Pulmonary artery endothelial cell (primary cell): Measurements from ENCODE around the gene SYNE2. TPM values are rescaled to one million over a fixed set of nuclear protein-coding genes. Genes with fewer than 3 reads are reported as not detected.
A peak's percentile ranks its signal among the peaks of the same experiment; 100 is the strongest.

Source experiments
- DNase-seq: peaks from one replicate; pipeline ENCODE4 v3.0.0-alpha.2; 2011; ENCODE audit warnings: low read depth, low spot score
- total RNA-seq: library from RNA; depleted of rRNA; stranded (reverse); fragments of >200 nt; gene quantifications from 2 replicates; pipeline ENCODE4 v1.2.3, GENCODE V29; 2014

The SYNE2 gene
- total RNA-seq, 1 donor from 2014 or later, result 24.9 TPM

DNA sequence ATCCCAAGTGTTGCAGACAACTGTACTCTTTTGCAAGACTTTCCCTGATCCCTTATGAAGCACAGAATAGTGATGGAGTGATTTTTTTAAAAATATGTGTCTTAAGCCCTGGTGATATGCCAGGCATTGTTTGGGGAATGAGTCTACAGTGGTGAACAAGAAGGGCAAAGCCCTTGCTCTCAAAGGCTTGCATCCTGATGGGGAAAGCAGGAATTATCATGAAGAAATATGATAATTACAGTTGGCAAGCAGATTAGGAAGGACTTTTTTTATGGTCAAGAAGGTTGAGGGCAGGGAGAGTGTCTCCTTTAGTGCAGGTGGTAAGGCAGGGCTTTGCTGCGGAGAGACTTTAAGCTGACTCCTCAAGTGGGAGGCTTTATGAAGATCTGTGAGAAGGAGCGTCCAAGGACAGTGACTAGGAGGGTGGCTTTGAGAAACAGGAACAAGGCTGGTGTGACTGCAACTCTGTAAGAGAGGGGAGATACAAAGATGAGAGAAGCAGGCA is 100.2 kb downstream of the SYNE2 start:
- peak; percentile 30 for DNase-seq

DNA sequence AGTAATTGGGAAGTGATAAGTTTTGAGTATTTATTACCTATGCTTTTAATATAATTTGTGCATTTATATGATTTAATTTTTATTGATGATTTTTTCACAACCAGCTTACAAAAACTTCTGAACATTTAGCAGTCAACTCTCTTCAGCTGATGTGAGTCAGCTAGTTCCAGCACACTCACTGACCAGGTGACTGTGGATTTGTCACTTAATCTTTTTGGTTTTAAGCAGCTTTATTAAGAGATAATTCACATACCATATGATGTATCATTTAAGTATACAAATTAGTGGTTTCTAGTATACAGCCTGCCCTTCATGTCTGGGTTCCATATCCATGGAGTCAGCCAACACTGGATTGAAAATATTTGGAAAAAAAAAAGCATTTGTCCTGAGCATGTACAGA is 103.5 kb downstream of the SYNE2 start:
- no peak for DNase-seq

DNA sequence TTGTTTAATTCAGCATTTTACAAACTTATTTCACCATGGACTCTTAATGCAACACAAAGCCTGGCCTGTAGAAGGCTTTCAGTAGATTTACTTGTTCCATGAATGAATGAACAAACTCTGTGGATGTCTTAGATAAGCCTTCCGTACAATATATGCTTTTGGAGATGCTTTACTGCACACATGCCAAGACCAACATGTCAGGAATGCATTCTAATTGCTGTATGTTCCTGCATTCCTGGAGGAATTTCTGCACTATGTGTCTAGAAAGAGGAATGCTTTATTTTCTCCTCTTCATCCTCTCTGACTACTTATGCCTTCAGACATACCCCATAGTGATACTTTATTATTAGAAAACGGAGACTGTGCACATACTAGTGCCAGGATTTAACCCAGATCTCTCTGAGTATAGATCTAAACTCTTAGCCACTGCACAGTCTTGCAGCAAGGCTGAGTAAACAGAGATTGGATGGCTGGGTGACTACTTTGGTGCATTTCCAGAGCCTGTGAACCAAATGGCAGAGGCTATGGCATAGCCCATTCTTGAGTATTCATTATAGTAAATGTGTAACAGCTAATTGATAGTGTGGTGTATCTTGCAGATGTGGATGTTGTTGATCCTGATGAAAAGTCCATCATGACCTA is 108.2 kb downstream of the SYNE2 start:
- no peak for DNase-seq

DNA sequence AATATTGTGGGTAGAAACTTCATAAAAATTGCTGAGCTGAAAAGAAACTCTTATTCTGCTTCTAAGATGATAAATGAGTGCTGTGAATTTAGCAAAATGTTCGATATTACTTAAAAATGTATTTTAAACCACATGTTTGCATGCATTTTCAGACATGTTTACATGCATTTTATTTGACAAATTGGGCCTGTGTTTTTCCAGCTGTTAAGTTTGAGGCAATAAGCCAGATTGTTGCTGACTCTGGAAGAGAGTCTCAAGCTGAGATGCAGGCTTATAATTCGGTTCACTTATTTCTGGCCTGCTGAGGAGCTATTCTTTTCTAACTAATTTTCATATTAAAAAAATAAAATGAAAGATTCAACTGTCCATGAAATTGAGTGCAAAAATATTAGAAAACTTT is 110.1 kb downstream of the SYNE2 start:
- DNase-seq, result no peak

GRCh38 chr14:63963439-63963838 is 110.6 kb downstream of the SYNE2 start:
- DNase-seq, result no peak

- no peak for DNase-seq
Observed at GRCh38 chr14:63964113-63964512, 111.3 kb downstream of the SYNE2 start.

DNA sequence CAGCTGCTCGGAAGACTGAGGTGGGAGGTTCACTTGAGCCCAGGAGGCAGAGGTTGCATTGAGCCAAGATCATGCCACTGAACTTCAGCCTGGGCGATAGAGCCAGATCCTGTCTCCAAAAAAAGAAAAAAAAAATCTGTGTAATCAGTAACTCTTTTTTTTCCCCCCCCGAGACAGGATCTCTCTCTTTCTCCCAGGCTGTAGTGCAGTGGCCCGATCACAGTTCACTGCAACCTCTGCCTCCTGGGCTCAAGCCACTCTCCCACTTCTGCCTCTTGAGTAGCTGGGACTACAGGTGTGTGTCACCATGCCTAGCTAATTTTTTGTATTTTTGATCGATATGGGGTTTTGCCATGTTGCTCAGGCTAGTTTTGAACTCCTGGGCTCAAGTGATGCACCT is 113.6 kb downstream of the SYNE2 start:
- no peak for DNase-seq

DNA sequence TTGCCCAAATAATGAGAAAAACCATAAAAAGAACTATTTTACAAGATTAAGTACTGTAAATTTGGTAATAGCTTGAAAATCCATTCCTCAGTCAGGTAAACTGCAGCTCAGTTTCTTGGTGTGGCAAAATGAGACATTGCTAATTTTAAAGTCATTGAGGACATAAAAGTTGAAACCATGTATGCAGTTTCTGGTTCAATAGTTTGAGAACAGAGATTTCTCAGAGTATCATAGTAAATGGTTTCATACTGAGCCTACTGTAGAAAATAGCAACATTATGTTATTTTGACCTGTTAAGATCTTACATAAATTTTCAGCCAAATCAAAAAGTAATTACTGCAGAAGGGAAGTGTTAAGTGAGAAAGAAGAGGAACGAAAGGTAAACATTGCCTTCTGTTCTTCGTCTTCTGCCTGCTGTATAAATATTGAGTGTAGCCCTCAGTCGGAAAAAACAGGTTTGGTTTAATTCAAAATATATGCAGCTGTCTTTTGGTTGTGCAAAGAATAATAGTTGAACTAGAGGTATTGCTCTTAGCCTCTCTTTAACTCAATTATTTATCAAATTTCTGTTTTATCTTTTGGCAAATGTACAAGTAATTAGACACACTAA is 119.6 kb downstream of the SYNE2 start:
- DNase-seq, result no peak

GRCh38 chr14:63974176-63974575 is 121.4 kb downstream of the SYNE2 start:
- no peak for DNase-seq

GRCh38 chr14:63981569-63981968 is 128.8 kb downstream of the SYNE2 start:
- DNase-seq, result no peak

- DNase-seq, result no peak
Observed at GRCh38 chr14:63982156-63982555, 129.4 kb downstream of the SYNE2 start.

DNA sequence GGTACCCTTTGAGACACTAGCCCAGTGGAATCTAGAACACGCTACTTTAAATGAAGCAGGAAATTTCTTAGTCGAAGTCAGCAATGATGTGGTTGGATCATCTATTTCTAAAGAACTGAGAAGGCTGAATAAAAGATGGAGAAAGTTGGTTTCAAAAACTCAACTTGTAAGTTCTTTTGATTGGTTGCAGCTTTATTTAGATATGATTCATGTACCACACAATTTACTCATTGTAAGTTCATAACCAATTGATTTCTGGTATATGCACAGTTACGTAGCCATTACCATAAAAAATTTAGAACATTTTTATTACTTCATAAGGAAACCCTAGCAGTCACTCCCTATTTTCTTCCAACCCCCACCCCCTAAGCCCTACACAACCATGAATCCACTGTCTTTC is 129.8 kb downstream of the SYNE2 start:
- no peak for DNase-seq

GRCh38 chr14:63986789-63987533 is 134.2 kb downstream of the SYNE2 start:
- DNase-seq, result no peak

GRCh38 chr14:63988579-63988978 is 135.8 kb downstream of the SYNE2 start:
- no peak for DNase-seq

DNA sequence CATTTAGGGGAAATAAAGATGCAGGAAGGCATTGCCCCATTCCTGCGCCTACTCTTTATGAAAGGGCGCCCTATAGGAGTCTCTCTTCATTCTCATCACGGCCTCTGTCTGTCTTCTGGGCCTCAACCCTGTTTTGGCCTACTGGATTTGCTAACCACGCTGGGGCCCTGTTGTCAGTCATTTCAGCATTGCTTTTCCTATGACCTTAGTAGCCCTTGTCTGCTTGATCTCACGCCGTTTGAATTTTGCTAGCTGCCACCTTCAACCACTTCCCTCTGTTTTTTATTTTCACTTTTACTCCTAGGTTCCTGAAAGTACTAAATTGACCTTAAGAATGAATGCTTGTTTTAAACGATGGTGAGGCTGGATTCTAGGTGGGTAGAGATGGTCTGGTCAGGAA is 139.0 kb downstream of the SYNE2 start:
- DNase-seq, result no peak

GRCh38 chr14:63992858-63993257 is 140.1 kb downstream of the SYNE2 start:
- DNase-seq, result no peak

- no peak for DNase-seq
Observed at GRCh38 chr14:63993992-63994391, 141.2 kb downstream of the SYNE2 start.

GRCh38 chr14:63995285-63995684 is 142.5 kb downstream of the SYNE2 start:
- DNase-seq, result no peak

DNA sequence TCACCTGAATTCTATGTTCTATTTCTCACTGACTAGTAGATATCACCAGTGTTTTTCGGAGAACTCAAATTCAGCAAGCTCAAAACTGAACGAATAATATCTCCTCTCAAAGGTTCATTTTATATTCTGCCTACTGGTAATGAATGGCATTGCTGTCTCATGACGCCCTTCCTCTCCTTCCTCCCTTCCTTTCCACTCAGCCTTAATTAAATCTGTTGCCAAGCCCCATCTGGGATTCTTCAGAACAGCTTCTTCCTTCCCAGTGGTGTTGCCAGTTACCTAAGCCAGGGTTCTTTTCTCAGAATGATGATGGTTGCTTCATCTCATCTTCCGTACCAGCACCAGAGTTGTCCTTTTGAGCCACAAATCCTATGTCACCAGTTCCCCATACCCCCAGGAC is 143.2 kb downstream of the SYNE2 start:
- no peak for DNase-seq

DNA sequence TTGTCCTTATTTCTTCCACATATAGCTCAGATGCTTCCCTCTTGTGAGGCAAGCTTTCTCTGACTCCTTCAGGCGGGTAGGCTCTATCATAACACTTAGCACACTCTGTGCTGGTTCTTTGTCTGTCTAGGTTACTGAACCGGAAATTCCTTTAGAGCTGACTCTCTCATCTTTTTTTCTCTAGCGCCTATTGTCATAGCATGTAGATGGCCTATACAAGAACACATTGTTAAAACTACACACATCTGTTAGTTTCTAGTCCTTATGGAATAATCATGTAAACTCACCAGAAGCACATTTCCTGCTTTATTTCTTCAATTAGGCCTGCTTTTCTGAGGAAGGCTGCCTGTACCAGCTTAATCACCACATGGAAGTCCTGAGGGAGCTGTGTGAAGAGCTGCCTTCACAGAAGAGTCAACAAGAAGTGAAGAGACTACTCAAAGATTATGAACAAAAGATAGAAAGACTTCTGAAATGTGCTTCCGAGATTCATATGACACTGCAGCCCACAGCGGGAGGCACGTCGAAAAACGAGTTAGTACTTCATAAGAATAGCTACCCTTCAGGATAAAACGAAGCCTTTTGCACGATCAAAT is 143.9 kb downstream of the SYNE2 start:
- DNase-seq, result no peak

DNA sequence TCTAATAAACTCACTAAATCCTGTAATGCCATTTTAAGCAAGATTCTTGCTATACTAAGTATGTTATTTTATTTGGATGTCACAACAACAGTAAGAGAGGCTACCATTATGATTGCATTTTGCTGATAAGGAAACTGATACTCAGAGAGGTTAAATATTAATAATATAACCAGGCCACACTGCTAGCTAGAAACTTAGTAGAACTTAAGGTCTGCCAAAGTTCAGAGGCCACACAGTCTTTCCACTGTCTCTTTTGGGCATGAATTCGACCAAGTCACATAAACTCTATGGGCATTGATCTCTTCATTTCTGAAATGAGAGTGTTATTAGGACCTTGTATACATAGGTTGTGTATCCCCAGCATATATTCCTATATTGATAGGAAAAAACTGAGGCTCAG is 147.9 kb downstream of the SYNE2 start:
- DNase-seq, result no peak

DNA sequence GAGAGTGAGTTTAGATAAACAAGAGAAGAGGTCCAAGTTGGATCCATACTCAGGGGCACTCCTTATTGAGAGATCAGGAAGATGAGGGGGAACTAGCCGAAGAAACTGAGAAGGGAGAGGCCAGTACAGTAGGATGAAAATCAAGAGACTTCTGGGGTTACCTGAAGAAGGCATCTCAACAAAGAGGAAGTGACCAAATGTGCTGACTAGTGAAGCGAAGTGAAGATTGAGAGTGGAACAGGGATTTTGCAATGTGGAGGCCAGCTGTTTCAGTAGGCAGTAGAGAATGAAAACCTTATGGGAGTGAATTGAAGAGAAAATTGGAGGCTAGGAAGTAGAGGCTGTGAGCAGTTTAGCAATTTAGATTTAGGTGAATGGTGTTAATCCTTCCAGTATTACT is 153.0 kb downstream of the SYNE2 start:
- DNase-seq, result no peak
